Measurements from ENCODE around the gene TMEM119. TPM values are rescaled to one million over a fixed set of nuclear protein-coding genes. Genes with fewer than 3 reads are reported as not detected.

The TMEM119 gene
- total RNA-seq, 1 donor from 2014 or later: 1.3 TPM

- intact Hi-C loops (cut with micrococcal nuclease): no loop called here
- Histone ChIP-seq H3K27ac (replicated peaks) (no peak overlapping the region), H3K9me3 (replicated peaks) (no peaks in the 10 kb centered on the region), H3K36me3 (no peaks in the 10 kb centered on the region), H3K4me1 (peaks cover 4% of the 10 kb centered on the region), H3K4me3 (no peak overlapping the region), H3K27me3 (ENCODE audit: low read depth) (peaks cover 15% of the 10 kb centered on the region)
- TF ChIP-seq, protein P1, sequence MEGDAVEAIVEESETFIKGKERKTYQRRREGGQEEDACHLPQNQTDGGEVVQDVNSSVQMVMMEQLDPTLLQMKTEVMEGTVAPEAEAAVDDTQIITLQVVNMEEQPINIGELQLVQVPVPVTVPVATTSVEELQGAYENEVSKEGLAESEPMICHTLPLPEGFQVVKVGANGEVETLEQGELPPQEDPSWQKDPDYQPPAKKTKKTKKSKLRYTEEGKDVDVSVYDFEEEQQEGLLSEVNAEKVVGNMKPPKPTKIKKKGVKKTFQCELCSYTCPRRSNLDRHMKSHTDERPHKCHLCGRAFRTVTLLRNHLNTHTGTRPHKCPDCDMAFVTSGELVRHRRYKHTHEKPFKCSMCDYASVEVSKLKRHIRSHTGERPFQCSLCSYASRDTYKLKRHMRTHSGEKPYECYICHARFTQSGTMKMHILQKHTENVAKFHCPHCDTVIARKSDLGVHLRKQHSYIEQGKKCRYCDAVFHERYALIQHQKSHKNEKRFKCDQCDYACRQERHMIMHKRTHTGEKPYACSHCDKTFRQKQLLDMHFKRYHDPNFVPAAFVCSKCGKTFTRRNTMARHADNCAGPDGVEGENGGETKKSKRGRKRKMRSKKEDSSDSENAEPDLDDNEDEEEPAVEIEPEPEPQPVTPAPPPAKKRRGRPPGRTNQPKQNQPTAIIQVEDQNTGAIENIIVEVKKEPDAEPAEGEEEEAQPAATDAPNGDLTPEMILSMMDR (IDR thresholded peaks at IDR 0.05; ENCODE audit: borderline replicate concordance): no peak
- no peak for DNase-seq
Measured at GRCh38 chr12:108589028-108589839, 8.7 kb downstream of the TMEM119 start.

DNA sequence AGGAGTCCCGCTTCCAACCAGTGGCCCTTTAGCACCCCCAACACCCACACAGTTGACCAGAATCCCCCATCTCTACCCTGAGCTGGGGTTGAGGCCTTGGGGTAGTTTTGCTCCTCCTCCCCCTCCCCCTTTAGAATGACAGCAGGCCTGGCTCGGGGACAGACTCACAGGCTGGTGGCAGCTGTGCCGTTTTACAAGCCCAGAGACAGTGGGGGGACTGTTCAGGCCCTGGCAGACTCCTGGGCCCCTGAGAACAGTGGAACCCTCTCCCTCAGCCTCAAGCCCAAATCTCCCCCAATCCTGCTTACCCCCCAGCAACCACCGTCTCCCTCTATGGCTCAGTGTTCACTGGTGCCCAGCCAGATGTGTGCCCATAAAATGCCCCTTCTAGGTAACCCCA lies 10.1 kb downstream of the TMEM119 start:
- DNase-seq: no peak
- no peak overlapping the region for H3K4me3 ChIP-seq
- intact Hi-C loops (cut with micrococcal nuclease): no loop called here

GRCh38 chr12:108586306-108586705 lies 11.6 kb downstream of the TMEM119 start:
- intact Hi-C loops (cut with micrococcal nuclease): no loop called here
- Histone ChIP-seq H3K4me1 (peaks cover 4% of the 10 kb centered on the region), H3K27ac (replicated peaks) (no peak overlapping the region), H3K9me3 (replicated peaks) (no peaks in the 10 kb centered on the region), H3K4me3 (no peak overlapping the region), H3K27me3 (ENCODE audit: low read depth) (peaks cover 15% of the 10 kb centered on the region), H3K36me3 (no peaks in the 10 kb centered on the region)
- no peak for DNase-seq
- TF ChIP-seq, protein P1 (IDR thresholded peaks at IDR 0.05; ENCODE audit: borderline replicate concordance): no peak

More for the DNA sequence above, 10.1 kb downstream of the TMEM119 start:
- Histone ChIP-seq H3K27ac (replicated peaks) (no peak overlapping the region), H3K27me3 (ENCODE audit: low read depth) (peaks cover 15% of the 10 kb centered on the region), H3K36me3 (no peaks in the 10 kb centered on the region), H3K9me3 (replicated peaks) (no peaks in the 10 kb centered on the region), H3K4me1 (peaks cover 4% of the 10 kb centered on the region)
- TF ChIP-seq, protein P1 (IDR thresholded peaks at IDR 0.05; ENCODE audit: borderline replicate concordance): no peak

DNA sequence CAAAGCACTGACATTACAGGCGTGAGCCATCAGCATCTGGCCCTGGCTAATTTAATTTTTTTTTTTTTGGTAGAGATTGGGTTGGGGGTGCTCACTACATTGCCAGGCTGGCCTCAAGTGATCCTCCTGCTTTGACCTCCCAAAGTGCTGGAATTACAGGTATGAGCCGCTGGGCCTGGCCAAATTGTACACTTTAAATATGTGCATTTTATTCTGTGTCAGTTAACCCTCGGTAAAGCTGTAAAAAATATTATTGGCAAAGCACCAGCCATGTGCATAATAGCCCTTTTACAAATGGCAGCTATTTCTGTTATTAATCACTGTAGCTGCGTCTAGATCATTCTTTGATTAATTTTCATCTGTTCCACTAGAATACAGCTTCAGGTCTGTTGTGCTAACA lies 12.0 kb downstream of the TMEM119 start:
- Histone ChIP-seq H3K9me3 (replicated peaks) (no peaks in the 10 kb centered on the region), H3K4me1 (peaks cover 7% of the 10 kb centered on the region), H3K4me3 (no peak overlapping the region), H3K36me3 (no peaks in the 10 kb centered on the region), H3K27ac (replicated peaks) (no peak overlapping the region), H3K27me3 (ENCODE audit: low read depth) (peaks cover 15% of the 10 kb centered on the region)
- intact Hi-C loops (cut with micrococcal nuclease): no loop called here
- DNase-seq: no peak
- TF ChIP-seq, protein P1 (IDR thresholded peaks at IDR 0.05; ENCODE audit: borderline replicate concordance): no peak

GRCh38 chr12:108584456-108585065 lies 13.3 kb downstream of the TMEM119 start:
- TF ChIP-seq, protein P1 (IDR thresholded peaks at IDR 0.05; ENCODE audit: borderline replicate concordance): no peak
- no peak for DNase-seq

More at GRCh38 chr12:108584456-108585065, 13.3 kb downstream of the TMEM119 start:
- H3K4me1 ChIP-seq: peaks cover 16% of the 10 kb centered on the region
- H3K36me3 ChIP-seq: no peaks in the 10 kb centered on the region
- peaks cover 11% of the 10 kb centered on the region for H3K27me3 ChIP-seq (ENCODE audit: low read depth)
- intact Hi-C loops (cut with micrococcal nuclease): no loop called here
- H3K27ac ChIP-seq (replicated peaks): no peak overlapping the region
- H3K4me3 ChIP-seq: no peak overlapping the region
- no peaks in the 10 kb centered on the region for H3K9me3 ChIP-seq (replicated peaks)
